Gastroesophageal sphincter (tissue), 4 donors: ENCODE measurements around the gene TEX48. TPM values are rescaled to one million over a fixed set of nuclear protein-coding genes. Genes with fewer than 3 reads are reported as not detected.

Experiments used
- ATAC-seq: fragments of 150-250 bp; one replicate; pipeline ENCODE4 v1.9.1; 2016; ENCODE audit warnings: mild to moderate bottlenecking, moderate library complexity
- H3K27ac ChIP-seq, 4 donors: fragments of 200-600 bp; sonication (generic) in 3 of 4; 1 replicate in 3 of 4; 2 replicates in 1 of 4; pipeline ENCODE4 v1.5.1; 2016 to 2019
- H3K27me3 ChIP-seq: fragments of 200-600 bp; sonication (generic); one replicate; pipeline ENCODE4 v1.5.1; 2019
- H3K36me3 ChIP-seq, 2 donors: fragments of 200-600 bp; sonication (generic); one replicate each; pipeline ENCODE4 v1.5.1; 2019; ENCODE audit warnings: control low read depth in 1 of 2
- H3K4me1 ChIP-seq, 3 donors: fragments of 200-600 bp; sonication (generic); 1 replicate in 2 of 3; 2 replicates in 1 of 3; pipeline ENCODE4 v1.5.1; 2016 to 2019; ENCODE audit warnings: control low read depth in 2 of 3
- H3K4me3 ChIP-seq, 2 donors: fragments of 200-600 bp; sonication (generic); one replicate each; pipeline ENCODE4 v1.5.1; 2019; ENCODE audit warnings: mild to moderate bottlenecking in 1 of 2, moderate library complexity in 1 of 2
- H3K9me3 ChIP-seq, 3 donors: fragments of 200-600 bp; sonication (generic); one replicate each; pipeline ENCODE4 v1.5.1; 2017 to 2019; ENCODE audit warnings: control low read depth in 2 of 3
- CTCF ChIP-seq, 4 experiments: fragments of 200-600 bp in 2 of 4; fragments of 450-650 bp in 2 of 4; sonication (generic) in 1 of 4; IDR thresholded peaks; one replicate each; pipeline ENCODE4 v1.5.1; 2017 to 2019; ENCODE audit warnings: antibody characterized with exemption in 4 of 4, mild to moderate bottlenecking in 2 of 4, moderate library complexity in 2 of 4
- EP300 ChIP-seq: sonication (generic); formaldehyde crosslinking; IDR thresholded peaks from one replicate; pipeline ENCODE4 v1.6.1; 2017; ENCODE audit warnings: antibody characterized with exemption, mild to moderate bottlenecking
- POLR2A ChIP-seq, 2 donors: fragments of 450-650 bp; IDR thresholded peaks; one replicate each; pipeline ENCODE4 v1.6.1; 2017; ENCODE audit warnings: antibody characterized with exemption in 2 of 2, mild to moderate bottlenecking in 2 of 2, moderate library complexity in 1 of 2
- POLR2AphosphoS5 ChIP-seq: sonication (generic); formaldehyde crosslinking; IDR thresholded peaks from one replicate; pipeline ENCODE4 v1.6.1; 2017; ENCODE audit warnings: antibody characterized with exemption
- WGBS, 2 donors: methylation state at CpG; one replicate each; pipeline ENCODE4 v1.1.5; 2018; ENCODE audit warnings: low coverage in 1 of 2; 5-methylcytosine and 5-hydroxymethylcytosine counted together
- total RNA-seq, 4 donors: library from RNA; depleted of rRNA; stranded (reverse); fragments of >200 nt; gene quantifications; one replicate each; pipeline ENCODE4 v1.1.0, GENCODE V29; 2016

The TEX48 gene, protein sequence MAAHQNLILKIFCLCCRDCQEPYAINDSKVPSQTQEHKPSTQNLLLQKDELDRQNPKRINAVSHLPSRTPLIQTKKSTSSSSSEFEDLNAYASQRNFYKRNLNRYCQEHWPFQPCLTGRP
- total RNA-seq = not detected

GRCh38 chr9:114681594-114682332 lies at the start of gene TEX48:
Gene TEX48, minus strand, starts transcription at chr9:114682192. Its CDS starts 10,469 bp downstream, at chr9:114671723.
- no peaks in the 10 kb centered on the region for H3K27me3 ChIP-seq
- ATAC-seq = peak; percentile 51
- H3K36me3 ChIP-seq = no peaks in the 10 kb centered on the region
- no peaks in the 10 kb centered on the region for H3K4me1 ChIP-seq
- TF ChIP-seq POLR2A (IDR thresholded peaks at IDR 0.05) (no peak), CTCF (IDR thresholded peaks at IDR 0.05) (peak; percentile 16 to 58 (median 43))
- no peaks in the 10 kb centered on the region for H3K9me3 ChIP-seq
- no peak within 1 kb of the TSS for H3K27ac ChIP-seq
- 47% methylated on average over 7 of the region's 8 CpGs; no CpG with 5 or more reads in 1 of the 2 donors for WGBS, 2 donors
- H3K4me3 ChIP-seq = no peak within 1 kb of the TSS

DNA sequence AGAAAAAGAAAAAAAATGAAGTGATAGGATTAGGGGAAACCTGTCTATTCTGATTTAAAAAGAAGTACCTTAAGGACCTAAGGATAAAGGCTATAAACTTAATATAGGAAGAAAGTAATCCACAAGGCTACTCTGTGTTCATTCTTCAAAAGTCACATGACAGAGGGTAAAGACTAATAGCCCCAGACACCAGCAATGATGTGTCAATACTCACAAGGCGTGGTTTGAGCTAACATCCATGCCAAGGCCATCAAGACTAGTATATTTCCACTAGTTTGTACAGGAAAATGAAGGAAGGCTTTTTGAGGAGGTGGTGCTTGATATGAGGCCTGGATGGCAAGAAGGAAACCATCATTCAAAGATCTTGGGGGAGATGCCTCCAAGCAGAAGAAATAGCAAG lies 49.7 kb upstream of the TEX48 start:
- no peak for ATAC-seq
- 84 to 100% methylated on average over 1 of the region's 1 CpG for WGBS, 2 donors
- Histone ChIP-seq H3K4me1 (no peaks in the 10 kb centered on the region), H3K27ac (no peak overlapping the region), H3K9me3 (no peaks in the 10 kb centered on the region), H3K36me3 (no peaks in the 10 kb centered on the region), H3K27me3 (no peaks in the 10 kb centered on the region), H3K4me3 (no peak overlapping the region)
- no peak for TF ChIP-seq CTCF (IDR thresholded peaks at IDR 0.05)
- TF ChIP-seq POLR2AphosphoS5 = no peak
- no peak for TF ChIP-seq EP300

- no peaks in the 10 kb centered on the region for H3K9me3 ChIP-seq
- no peaks in the 10 kb centered on the region for H3K36me3 ChIP-seq
- WGBS, 2 donors = 86 to 88% methylated on average over 5 of the region's 5 CpGs
- no peak for ATAC-seq
- TF ChIP-seq POLR2A (IDR thresholded peaks at IDR 0.05) = no peak
- no peak for TF ChIP-seq EP300
- TF ChIP-seq POLR2AphosphoS5 = no peak
- TF ChIP-seq CTCF (IDR thresholded peaks at IDR 0.05) = no peak
- no peak overlapping the region for H3K4me3 ChIP-seq
- H3K4me1 ChIP-seq = no peaks in the 10 kb centered on the region
- H3K27me3 ChIP-seq = no peaks in the 10 kb centered on the region
- H3K27ac ChIP-seq = no peak overlapping the region
Measured at GRCh38 chr9:114729706-114730105, 47.7 kb upstream of the TEX48 start.

DNA sequence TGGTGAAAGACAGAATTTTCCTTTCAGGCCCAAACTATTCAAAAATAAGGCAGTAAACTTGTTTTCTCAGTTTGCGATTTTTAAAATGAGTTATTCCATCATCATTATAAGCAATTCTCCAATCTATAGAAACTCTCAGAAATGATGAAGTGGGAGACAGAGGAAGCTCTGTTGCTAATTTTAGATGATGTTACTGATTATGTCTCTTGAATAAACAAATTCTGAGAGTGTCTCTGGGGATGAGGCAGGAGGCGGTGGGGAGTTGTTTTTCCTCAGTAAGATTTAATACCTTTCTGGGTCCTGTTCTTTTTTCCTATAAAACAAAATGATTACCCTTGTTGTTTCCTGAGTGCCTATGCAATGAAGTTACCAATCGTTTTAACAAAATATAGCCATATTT lies 43.9 kb upstream of the TEX48 start:
- H3K4me1 ChIP-seq = no peaks in the 10 kb centered on the region
- ATAC-seq = no peak
- TF ChIP-seq POLR2A (IDR thresholded peaks at IDR 0.05) (no peak), EP300 (no peak), POLR2AphosphoS5 (no peak), CTCF (IDR thresholded peaks at IDR 0.05) (no peak)
- 82 to 83% methylated on average over 3 of the region's 3 CpGs for WGBS, 2 donors
- no peaks in the 10 kb centered on the region for H3K36me3 ChIP-seq
- no peak overlapping the region for H3K27ac ChIP-seq
- H3K9me3 ChIP-seq = no peaks in the 10 kb centered on the region
- H3K27me3 ChIP-seq = peaks cover 9% of the 10 kb centered on the region
- H3K4me3 ChIP-seq = no peak overlapping the region

GRCh38 chr9:114724744-114725143 lies 42.8 kb upstream of the TEX48 start:
- no peak for TF ChIP-seq CTCF (IDR thresholded peaks at IDR 0.05)
- TF ChIP-seq POLR2A (IDR thresholded peaks at IDR 0.05) = no peak
- TF ChIP-seq POLR2AphosphoS5 = no peak
- TF ChIP-seq EP300 = no peak
- Histone ChIP-seq H3K4me3 (no peak overlapping the region), H3K27me3 (peaks cover 20% of the 10 kb centered on the region), H3K36me3 (no peaks in the 10 kb centered on the region), H3K4me1 (no peaks in the 10 kb centered on the region), H3K27ac (no peak overlapping the region), H3K9me3 (no peaks in the 10 kb centered on the region)
- WGBS, 2 donors = 94% methylated on average over 2 of the region's 3 CpGs; no CpG with 5 or more reads in 1 of the 2 donors
- no peak for ATAC-seq
